Renal cortical epithelial cell (primary cell): ENCODE results near the gene RBBP5. TPM values are rescaled to one million over a fixed set of nuclear protein-coding genes. Genes with fewer than 3 reads are reported as not detected.
A peak's percentile ranks its signal among the peaks of the same experiment; 100 is the strongest.

Source experiments
- DNase-seq: peaks from one replicate; pipeline ENCODE4 v3.0.0-alpha.2; 2011; ENCODE audit warnings: low read depth
- total RNA-seq: library from RNA; depleted of rRNA; stranded (reverse); fragments of >200 nt; gene quantifications from 2 replicates; pipeline ENCODE4 v1.2.3, GENCODE V29; 2014

RBBP5 gene
- total RNA-seq, 1 donor from 2014 or later, result 33.1 TPM

- no peak for DNase-seq
These were observed 11.5 kb upstream of the RBBP5 start for GRCh38 chr1:205133287-205133686.

- no peak for DNase-seq
These were observed 7.8 kb upstream of the RBBP5 start for GRCh38 chr1:205129447-205130029.

GRCh38 chr1:205128050-205128449 is 6.3 kb upstream of the RBBP5 start:
- no peak for DNase-seq

GRCh38 chr1:205127646-205128045 is 5.9 kb upstream of the RBBP5 start:
- DNase-seq, result no peak

GRCh38 chr1:205124726-205125125 is 2.9 kb upstream of the RBBP5 start:
- DNase-seq, result no peak

GRCh38 chr1:205122489-205122882 is 708 bp upstream of the RBBP5 start:
- no peak for DNase-seq

GRCh38 chr1:205118752-205119151 is 3.0 kb downstream of the RBBP5 start:
- DNase-seq, result peak; percentile 21

- no peak for DNase-seq
These were observed 10.4 kb downstream of the RBBP5 start for GRCh38 chr1:205111354-205111753.

GRCh38 chr1:205109711-205110110 is 12.1 kb downstream of the RBBP5 start:
- no peak for DNase-seq

- no peak for DNase-seq
These were observed 12.5 kb downstream of the RBBP5 start for GRCh38 chr1:205109269-205109668.

- DNase-seq, result no peak
These were observed 13.3 kb downstream of the RBBP5 start for GRCh38 chr1:205108464-205108863.

- DNase-seq, result no peak
These were observed 14.5 kb downstream of the RBBP5 start for GRCh38 chr1:205107327-205107726.

GRCh38 chr1:205102404-205102803 is 19.4 kb downstream of the RBBP5 start:
- DNase-seq, result no peak

GRCh38 chr1:205098242-205098641 is 23.5 kb downstream of the RBBP5 start:
- no peak for DNase-seq

- no peak for DNase-seq
These were observed 26.4 kb downstream of the RBBP5 start for GRCh38 chr1:205095422-205095821.

- peak; percentile 5 for DNase-seq
These were observed 30.6 kb downstream of the RBBP5 start for GRCh38 chr1:205091043-205091740.

- DNase-seq, result no peak
These were observed 33.4 kb downstream of the RBBP5 start for GRCh38 chr1:205088341-205088740.

GRCh38 chr1:205084360-205084759 is 37.4 kb downstream of the RBBP5 start, which contains the start of gene TMEM81:
Gene TMEM81 (minus strand): TSS chr1:205084460. CDS start chr1:205084320, 140 bp downstream.
- DNase-seq, result no peak

GRCh38 chr1:205082431-205082830 is 39.3 kb downstream of the RBBP5 start:
- no peak for DNase-seq

- no peak for DNase-seq
These were observed 43.9 kb downstream of the RBBP5 start for GRCh38 chr1:205077934-205078311.

GRCh38 chr1:205077158-205077933 is 44.4 kb downstream of the RBBP5 start:
- no peak for DNase-seq

- no peak for DNase-seq
These were observed 45.5 kb downstream of the RBBP5 start for GRCh38 chr1:205076245-205076761.
